GM19438 (cell line): Measurements from ENCODE around the gene SRP19.
"Not testable (repeated sequence)": the region's sequence is repeated elsewhere in the genome, so short reads cannot be mapped to it uniquely, and the experiment has no call there.

Experiments used
- ATAC-seq: cut with Tn5 transposase; IDR thresholded peaks from one replicate; pipeline ENCODE4 v1.9.1; 2021; ENCODE audit warnings: low read depth; ENCODE audit not compliant: unreplicated experiment

Gene SRP19

GRCh38 chr5:112867411-112867810, 6.3 kb downstream of the SRP19 start:
- no peak for ATAC-seq

- ATAC-seq, result peak; percentile 59
Observed at GRCh38 chr5:112869948-112870347, 8.9 kb downstream of the SRP19 start.

GRCh38 chr5:112870966-112871365, 9.9 kb downstream of the SRP19 start:
- no peak for ATAC-seq

GRCh38 chr5:112876362-112876761, 15.3 kb downstream of the SRP19 start:
- no peak for ATAC-seq

GRCh38 chr5:112878101-112878500, 17.0 kb downstream of the SRP19 start:
- no peak for ATAC-seq

GRCh38 chr5:112878760-112879159, 17.7 kb downstream of the SRP19 start:
- no peak for ATAC-seq

- ATAC-seq, result no peak
Observed at GRCh38 chr5:112880219-112880964, 19.3 kb downstream of the SRP19 start.

- ATAC-seq, result no peak
Observed at GRCh38 chr5:112883192-112883591, 22.1 kb downstream of the SRP19 start.

- no peak for ATAC-seq
Observed at GRCh38 chr5:112885001-112885400, 23.9 kb downstream of the SRP19 start.

- no peak for ATAC-seq
Observed at GRCh38 chr5:112886975-112887374, 25.9 kb downstream of the SRP19 start.

GRCh38 chr5:112892066-112892465, 31.0 kb downstream of the SRP19 start:
- not testable (repeated sequence) for ATAC-seq

- ATAC-seq, result no peak
Observed at GRCh38 chr5:112892776-112893175, 31.7 kb downstream of the SRP19 start.

GRCh38 chr5:112895682-112896081, 34.6 kb downstream of the SRP19 start:
- ATAC-seq, result no peak

GRCh38 chr5:112902561-112902960, 41.5 kb downstream of the SRP19 start:
- ATAC-seq, result no peak

GRCh38 chr5:112904996-112905395, 43.9 kb downstream of the SRP19 start:
- ATAC-seq, result not testable (repeated sequence)

- no peak for ATAC-seq
Observed at GRCh38 chr5:112906637-112907036, 45.5 kb downstream of the SRP19 start.

- ATAC-seq, result no peak
Observed at GRCh38 chr5:112907166-112907631, 46.1 kb downstream of the SRP19 start.

- no peak for ATAC-seq
Observed at GRCh38 chr5:112908854-112909253, 47.8 kb downstream of the SRP19 start.

- no peak for ATAC-seq
Observed at GRCh38 chr5:112910529-112910928, 49.4 kb downstream of the SRP19 start.

- ATAC-seq, result no peak
Observed at GRCh38 chr5:112914584-112914983, 53.5 kb downstream of the SRP19 start.

GRCh38 chr5:112915831-112916230, 54.7 kb downstream of the SRP19 start:
- ATAC-seq, result no peak

GRCh38 chr5:112917453-112917995, 56.4 kb downstream of the SRP19 start:
- ATAC-seq, result no peak
